Measurements from ENCODE around the gene VWA5B2. TPM values are rescaled to one million over a fixed set of nuclear protein-coding genes. Genes with fewer than 3 reads are reported as not detected.

VWA5B2 gene
- total and polyA plus RNA-seq, 2 of the 13 experiments (the other 11 are each of a cell fraction or from before 2014, with no cell fraction given), result 0.03 to 0.04 TPM

DNA sequence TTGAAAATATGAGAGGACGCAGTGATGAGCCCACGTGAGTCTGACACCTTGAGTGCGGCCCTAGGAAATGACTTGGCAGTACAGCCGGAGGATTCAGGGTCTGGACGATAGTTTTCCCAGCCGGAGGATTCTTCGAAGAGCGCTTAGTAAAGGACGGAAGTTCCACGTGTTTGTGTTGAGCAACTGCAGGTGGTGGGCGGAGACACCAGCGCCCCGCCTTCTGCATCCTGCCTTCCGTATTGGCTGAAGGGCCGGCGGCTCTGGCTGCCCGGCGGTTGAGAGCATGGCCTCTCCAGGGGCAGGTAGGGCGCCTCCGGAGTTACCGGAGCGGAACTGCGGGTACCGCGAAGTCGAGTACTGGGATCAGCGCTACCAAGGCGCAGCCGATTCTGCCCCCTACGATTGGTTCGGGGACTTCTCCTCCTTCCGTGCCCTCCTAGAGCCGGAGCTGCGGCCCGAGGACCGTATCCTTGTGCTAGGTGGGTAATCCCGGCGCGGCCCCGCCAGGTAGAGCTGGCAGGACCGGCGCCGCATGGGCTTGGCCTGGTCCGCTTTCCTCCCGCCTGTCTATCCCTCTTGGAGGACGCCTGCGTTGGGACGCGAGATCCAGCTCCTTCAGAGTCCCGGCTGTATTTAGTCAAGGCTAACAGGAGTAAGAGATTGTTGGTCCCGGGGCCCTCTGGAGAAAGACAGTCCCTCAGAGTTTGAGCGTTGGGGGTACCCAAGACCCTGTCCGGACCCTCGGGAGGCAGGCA, 20.2 kb downstream of the VWA5B2 start, which contains the start of gene EEF1AKMT4 (continued):
- TF ChIP-seq, protein P1, sequence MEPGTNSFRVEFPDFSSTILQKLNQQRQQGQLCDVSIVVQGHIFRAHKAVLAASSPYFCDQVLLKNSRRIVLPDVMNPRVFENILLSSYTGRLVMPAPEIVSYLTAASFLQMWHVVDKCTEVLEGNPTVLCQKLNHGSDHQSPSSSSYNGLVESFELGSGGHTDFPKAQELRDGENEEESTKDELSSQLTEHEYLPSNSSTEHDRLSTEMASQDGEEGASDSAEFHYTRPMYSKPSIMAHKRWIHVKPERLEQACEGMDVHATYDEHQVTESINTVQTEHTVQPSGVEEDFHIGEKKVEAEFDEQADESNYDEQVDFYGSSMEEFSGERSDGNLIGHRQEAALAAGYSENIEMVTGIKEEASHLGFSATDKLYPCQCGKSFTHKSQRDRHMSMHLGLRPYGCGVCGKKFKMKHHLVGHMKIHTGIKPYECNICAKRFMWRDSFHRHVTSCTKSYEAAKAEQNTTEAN (CRISPR knock-in tag; conservative IDR thresholded peaks at IDR 0.05), result no peak
- TF ChIP-seq, protein P2, sequence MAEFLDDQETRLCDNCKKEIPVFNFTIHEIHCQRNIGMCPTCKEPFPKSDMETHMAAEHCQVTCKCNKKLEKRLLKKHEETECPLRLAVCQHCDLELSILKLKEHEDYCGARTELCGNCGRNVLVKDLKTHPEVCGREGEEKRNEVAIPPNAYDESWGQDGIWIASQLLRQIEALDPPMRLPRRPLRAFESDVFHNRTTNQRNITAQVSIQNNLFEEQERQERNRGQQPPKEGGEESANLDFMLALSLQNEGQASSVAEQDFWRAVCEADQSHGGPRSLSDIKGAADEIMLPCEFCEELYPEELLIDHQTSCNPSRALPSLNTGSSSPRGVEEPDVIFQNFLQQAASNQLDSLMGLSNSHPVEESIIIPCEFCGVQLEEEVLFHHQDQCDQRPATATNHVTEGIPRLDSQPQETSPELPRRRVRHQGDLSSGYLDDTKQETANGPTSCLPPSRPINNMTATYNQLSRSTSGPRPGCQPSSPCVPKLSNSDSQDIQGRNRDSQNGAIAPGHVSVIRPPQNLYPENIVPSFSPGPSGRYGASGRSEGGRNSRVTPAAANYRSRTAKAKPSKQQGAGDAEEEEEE (CRISPR knock-in tag; IDR thresholded peaks at IDR 0.05; ENCODE audit: borderline replicate concordance), result peak; percentile 81; the same call in 1 of the 2 replicates
- TF ChIP-seq CCAR2 (optimal IDR thresholded peaks at IDR 0.05; ENCODE audit: low read depth, low read length) (no peak), ZNF773 (CRISPR knock-in tag; IDR thresholded peaks at IDR 0.05; ENCODE audit: borderline replicate concordance) (no peak), YY1 (IDR thresholded peaks at IDR 0.05; ENCODE audit: insufficient read depth, insufficient replicate concordance, low read depth, low read length) (peak; percentile 85), SRY (CRISPR knock-in tag; IDR thresholded peaks at IDR 0.05) (no peak), ZNF367 (CRISPR knock-in tag; IDR thresholded peaks at IDR 0.05; ENCODE audit: borderline replicate concordance) (no peak), ZNF557 (CRISPR knock-in tag; IDR thresholded peaks at IDR 0.05) (0 out of 2 replicates have a peak, but pooled peaks have one; percentile 17), KDM5A (IDR thresholded peaks at IDR 0.05; ENCODE audit: borderline replicate concordance, low read length) (peak; percentile 17; the same call in 1 of the 2 replicates), ZNF816 (CRISPR knock-in tag; IDR thresholded peaks at IDR 0.05; ENCODE audit: borderline replicate concordance) (peak; percentile 37; the same call in 1 of the 2 replicates), RCOR2 (CRISPR knock-in tag; IDR thresholded peaks at IDR 0.05) (no peak)
- TF ChIP-seq, protein P3, sequence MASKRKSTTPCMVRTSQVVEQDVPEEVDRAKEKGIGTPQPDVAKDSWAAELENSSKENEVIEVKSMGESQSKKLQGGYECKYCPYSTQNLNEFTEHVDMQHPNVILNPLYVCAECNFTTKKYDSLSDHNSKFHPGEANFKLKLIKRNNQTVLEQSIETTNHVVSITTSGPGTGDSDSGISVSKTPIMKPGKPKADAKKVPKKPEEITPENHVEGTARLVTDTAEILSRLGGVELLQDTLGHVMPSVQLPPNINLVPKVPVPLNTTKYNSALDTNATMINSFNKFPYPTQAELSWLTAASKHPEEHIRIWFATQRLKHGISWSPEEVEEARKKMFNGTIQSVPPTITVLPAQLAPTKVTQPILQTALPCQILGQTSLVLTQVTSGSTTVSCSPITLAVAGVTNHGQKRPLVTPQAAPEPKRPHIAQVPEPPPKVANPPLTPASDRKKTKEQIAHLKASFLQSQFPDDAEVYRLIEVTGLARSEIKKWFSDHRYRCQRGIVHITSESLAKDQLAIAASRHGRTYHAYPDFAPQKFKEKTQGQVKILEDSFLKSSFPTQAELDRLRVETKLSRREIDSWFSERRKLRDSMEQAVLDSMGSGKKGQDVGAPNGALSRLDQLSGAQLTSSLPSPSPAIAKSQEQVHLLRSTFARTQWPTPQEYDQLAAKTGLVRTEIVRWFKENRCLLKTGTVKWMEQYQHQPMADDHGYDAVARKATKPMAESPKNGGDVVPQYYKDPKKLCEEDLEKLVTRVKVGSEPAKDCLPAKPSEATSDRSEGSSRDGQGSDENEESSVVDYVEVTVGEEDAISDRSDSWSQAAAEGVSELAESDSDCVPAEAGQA (IDR thresholded peaks at IDR 0.05; ENCODE audit: low read depth), result no peak; the same call in 1 of the 2 replicates
- TF ChIP-seq, protein P3 (CRISPR knock-in tag; IDR thresholded peaks at IDR 0.05; ENCODE audit: borderline replicate concordance), result 0 out of 2 replicates have a peak, but pooled peaks have one; percentile 66
- TF ChIP-seq, protein P4, sequence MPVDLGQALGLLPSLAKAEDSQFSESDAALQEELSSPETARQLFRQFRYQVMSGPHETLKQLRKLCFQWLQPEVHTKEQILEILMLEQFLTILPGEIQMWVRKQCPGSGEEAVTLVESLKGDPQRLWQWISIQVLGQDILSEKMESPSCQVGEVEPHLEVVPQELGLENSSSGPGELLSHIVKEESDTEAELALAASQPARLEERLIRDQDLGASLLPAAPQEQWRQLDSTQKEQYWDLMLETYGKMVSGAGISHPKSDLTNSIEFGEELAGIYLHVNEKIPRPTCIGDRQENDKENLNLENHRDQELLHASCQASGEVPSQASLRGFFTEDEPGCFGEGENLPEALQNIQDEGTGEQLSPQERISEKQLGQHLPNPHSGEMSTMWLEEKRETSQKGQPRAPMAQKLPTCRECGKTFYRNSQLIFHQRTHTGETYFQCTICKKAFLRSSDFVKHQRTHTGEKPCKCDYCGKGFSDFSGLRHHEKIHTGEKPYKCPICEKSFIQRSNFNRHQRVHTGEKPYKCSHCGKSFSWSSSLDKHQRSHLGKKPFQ (CRISPR knock-in tag; IDR thresholded peaks at IDR 0.05; ENCODE audit: insufficient replicate concordance), result no peak
- TF ChIP-seq, protein P5, sequence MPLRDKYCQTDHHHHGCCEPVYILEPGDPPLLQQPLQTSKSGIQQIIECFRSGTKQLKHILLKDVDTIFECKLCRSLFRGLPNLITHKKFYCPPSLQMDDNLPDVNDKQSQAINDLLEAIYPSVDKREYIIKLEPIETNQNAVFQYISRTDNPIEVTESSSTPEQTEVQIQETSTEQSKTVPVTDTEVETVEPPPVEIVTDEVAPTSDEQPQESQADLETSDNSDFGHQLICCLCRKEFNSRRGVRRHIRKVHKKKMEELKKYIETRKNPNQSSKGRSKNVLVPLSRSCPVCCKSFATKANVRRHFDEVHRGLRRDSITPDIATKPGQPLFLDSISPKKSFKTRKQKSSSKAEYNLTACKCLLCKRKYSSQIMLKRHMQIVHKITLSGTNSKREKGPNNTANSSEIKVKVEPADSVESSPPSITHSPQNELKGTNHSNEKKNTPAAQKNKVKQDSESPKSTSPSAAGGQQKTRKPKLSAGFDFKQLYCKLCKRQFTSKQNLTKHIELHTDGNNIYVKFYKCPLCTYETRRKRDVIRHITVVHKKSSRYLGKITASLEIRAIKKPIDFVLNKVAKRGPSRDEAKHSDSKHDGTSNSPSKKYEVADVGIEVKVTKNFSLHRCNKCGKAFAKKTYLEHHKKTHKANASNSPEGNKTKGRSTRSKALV (CRISPR knock-in tag; IDR thresholded peaks at IDR 0.05), result peak; percentile 88

All from HepG2 (cell line).